Measurements from ENCODE around the gene PKN1. TPM values are rescaled to one million over a fixed set of nuclear protein-coding genes. Genes with fewer than 3 reads are reported as not detected.
A peak's percentile ranks its signal among the peaks of the same experiment; 100 is the strongest.

Gene PKN1
- polyA plus RNA-seq, 3 donors, result 49.5 to 119 (median 49.6) TPM

GRCh38 chr19:14443632-14444216 is 10.6 kb downstream of the PKN1 start:
- H3K27ac ChIP-seq (ENCODE audit: low read depth in 1 of 2, low read length in 2 of 2), result no peak overlapping the region
- H3K27ac Mint-ChIP-seq, result peak overlapping the region in 1 of 7 donors; percentile 33
- no peak overlapping the region for H2AFZ ChIP-seq (ENCODE audit: insufficient read depth, low read depth, low read length, poor library complexity, severe bottlenecking)
- H3K4me2 ChIP-seq (replicated peaks; ENCODE audit: extremely low read depth, low read length, poor library complexity, severe bottlenecking), result no peak overlapping the region
- H4K20me1 ChIP-seq (ENCODE audit: insufficient read depth, low read length), result peaks cover 45% of the 10 kb centered on the region
- over 99% methylated on average over 12 of the region's 14 CpGs for WGBS (ENCODE audit: insufficient coverage)
- no peaks in the 10 kb centered on the region for H3K9me3 Mint-ChIP-seq
- H3K36me3 Mint-ChIP-seq, result peaks cover 60 to 77% of the 10 kb centered on the region in 2 donors
- H3K9me3 ChIP-seq (replicated peaks in 1 of 2; ENCODE audit: control insufficient read depth in 1 of 2, insufficient read depth in 1 of 2, low read length in 2 of 2), result no peaks in the 10 kb centered on the region
- peaks cover 28% of the 10 kb centered on the region for H3K4me1 Mint-ChIP-seq
- no peak overlapping the region for H3K4me3 ChIP-seq (replicated peaks in 1 of 3; ENCODE audit: low read depth in 2 of 3, low read length in 3 of 3)
- DNase-seq, result no peak
- intact Hi-C loops (cut with micrococcal nuclease), result no loop called here
- peaks cover 26 to 30% of the 10 kb centered on the region in 2 donors for H3K4me1 ChIP-seq (ENCODE audit: control insufficient read depth in 1 of 2, insufficient read depth in 2 of 2, low read length in 2 of 2)
- peaks cover 63 to 76% of the 10 kb centered on the region in 2 donors for H3K36me3 ChIP-seq (replicated peaks in 1 of 2; ENCODE audit: control insufficient read depth in 1 of 2, insufficient read depth in 2 of 2, low read length in 2 of 2)
- no peak overlapping the region for H3K9ac ChIP-seq (ENCODE audit: insufficient read depth, low read length, poor library complexity, severe bottlenecking)
- H3K27me3 ChIP-seq (ENCODE audit: control insufficient read depth in 2 of 2, insufficient read depth in 2 of 2, low read length in 2 of 2), result no peaks in the 10 kb centered on the region
- TF ChIP-seq, protein P1, sequence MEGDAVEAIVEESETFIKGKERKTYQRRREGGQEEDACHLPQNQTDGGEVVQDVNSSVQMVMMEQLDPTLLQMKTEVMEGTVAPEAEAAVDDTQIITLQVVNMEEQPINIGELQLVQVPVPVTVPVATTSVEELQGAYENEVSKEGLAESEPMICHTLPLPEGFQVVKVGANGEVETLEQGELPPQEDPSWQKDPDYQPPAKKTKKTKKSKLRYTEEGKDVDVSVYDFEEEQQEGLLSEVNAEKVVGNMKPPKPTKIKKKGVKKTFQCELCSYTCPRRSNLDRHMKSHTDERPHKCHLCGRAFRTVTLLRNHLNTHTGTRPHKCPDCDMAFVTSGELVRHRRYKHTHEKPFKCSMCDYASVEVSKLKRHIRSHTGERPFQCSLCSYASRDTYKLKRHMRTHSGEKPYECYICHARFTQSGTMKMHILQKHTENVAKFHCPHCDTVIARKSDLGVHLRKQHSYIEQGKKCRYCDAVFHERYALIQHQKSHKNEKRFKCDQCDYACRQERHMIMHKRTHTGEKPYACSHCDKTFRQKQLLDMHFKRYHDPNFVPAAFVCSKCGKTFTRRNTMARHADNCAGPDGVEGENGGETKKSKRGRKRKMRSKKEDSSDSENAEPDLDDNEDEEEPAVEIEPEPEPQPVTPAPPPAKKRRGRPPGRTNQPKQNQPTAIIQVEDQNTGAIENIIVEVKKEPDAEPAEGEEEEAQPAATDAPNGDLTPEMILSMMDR (IDR thresholded peaks at IDR 0.05), result no peak
- no peaks in the 10 kb centered on the region for H3K27me3 Mint-ChIP-seq (ENCODE audit: low read depth in 3 of 3)
- peaks cover 77% of the 10 kb centered on the region for H3K79me2 ChIP-seq (ENCODE audit: insufficient read depth, low read length)
- no peak overlapping the region for H3K4me3 Mint-ChIP-seq

GRCh38 chr19:14446336-14447036 is 13.4 kb downstream of the PKN1 start:
- peaks cover 0 to 8% (median 0%) of the 10 kb centered on the region in 7 donors for H3K9me3 Mint-ChIP-seq
- H3K27me3 Mint-ChIP-seq (ENCODE audit: low read depth in 3 of 3), result no peaks in the 10 kb centered on the region
- peaks cover 0 to 5% of the 10 kb centered on the region in 2 donors for H3K9me3 ChIP-seq (replicated peaks in 1 of 2; ENCODE audit: control insufficient read depth in 1 of 2, insufficient read depth in 1 of 2, low read length in 2 of 2)
- H3K4me3 Mint-ChIP-seq, result no peak overlapping the region
- H3K36me3 ChIP-seq (replicated peaks in 1 of 2; ENCODE audit: control insufficient read depth in 1 of 2, insufficient read depth in 2 of 2, low read length in 2 of 2), result peaks cover 87 to 99% of the 10 kb centered on the region in 2 donors
- no peak overlapping the region for H3K4me2 ChIP-seq (replicated peaks; ENCODE audit: extremely low read depth, low read length, poor library complexity, severe bottlenecking)
- TF ChIP-seq, protein P1 (IDR thresholded peaks at IDR 0.05), result no peak
- H4K20me1 ChIP-seq (ENCODE audit: insufficient read depth, low read length), result peaks cover 72% of the 10 kb centered on the region
- H3K79me2 ChIP-seq (ENCODE audit: insufficient read depth, low read length), result peaks cover 58% of the 10 kb centered on the region
- H3K27ac Mint-ChIP-seq, result peak overlapping the region in 2 of 7 donors; percentile 18 to 55
- no peak overlapping the region for H2AFZ ChIP-seq (ENCODE audit: insufficient read depth, low read depth, low read length, poor library complexity, severe bottlenecking)
- peaks cover 80 to 97% of the 10 kb centered on the region in 2 donors for H3K36me3 Mint-ChIP-seq
- intact Hi-C loops (cut with micrococcal nuclease), result no loop called here
- H3K9ac ChIP-seq (ENCODE audit: insufficient read depth, low read length, poor library complexity, severe bottlenecking), result no peak overlapping the region
- H3K4me1 Mint-ChIP-seq, result peaks cover 6% of the 10 kb centered on the region
- H3K4me3 ChIP-seq (replicated peaks in 1 of 3; ENCODE audit: low read depth in 2 of 3, low read length in 3 of 3), result no peak overlapping the region
- H3K27ac ChIP-seq (ENCODE audit: low read depth in 1 of 2, low read length in 2 of 2), result no peak overlapping the region
- WGBS (ENCODE audit: insufficient coverage), result 95% methylated on average over 10 of the region's 10 CpGs
- peaks cover under 1 to 2% of the 10 kb centered on the region in 2 donors for H3K4me1 ChIP-seq (ENCODE audit: control insufficient read depth in 1 of 2, insufficient read depth in 2 of 2, low read length in 2 of 2)
- no peak for DNase-seq
- no peaks in the 10 kb centered on the region for H3K27me3 ChIP-seq (ENCODE audit: control insufficient read depth in 2 of 2, insufficient read depth in 2 of 2, low read length in 2 of 2)

Data from CD14-positive monocyte (primary cell).